HG03103 (cell line): Measurements from ENCODE around the gene TCHH.
"Not testable (repeated sequence)": the region's sequence is repeated elsewhere in the genome, so short reads cannot be mapped to it uniquely, and the experiment has no call there.

ENCODE experiments used
- ATAC-seq: cut with Tn5 transposase; IDR thresholded peaks from one replicate; pipeline ENCODE4 v1.9.1; 2021; ENCODE audit warnings: low read depth; ENCODE audit not compliant: unreplicated experiment

TCHH gene

GRCh38 chr1:152115344-152115743, at the start of gene TCHH:
Gene TCHH, minus strand, starts transcription at chr1:152115444. Its CDS starts 1,364 bp downstream, at chr1:152114080.
- no peak for ATAC-seq

GRCh38 chr1:152164517-152165136, 49.4 kb upstream of the TCHH start:
- no peak for ATAC-seq

- ATAC-seq = no peak
These were observed 47.7 kb upstream of the TCHH start for GRCh38 chr1:152162792-152163463.

- ATAC-seq = no peak
These were observed 45.3 kb upstream of the TCHH start for GRCh38 chr1:152160576-152160975.

- ATAC-seq = no peak
These were observed 43.9 kb upstream of the TCHH start, which contains the start of gene RPTN for GRCh38 chr1:152159144-152159543. Gene RPTN, minus strand, starts transcription at chr1:152159228. Its CDS starts 1,339 bp downstream, at chr1:152157889.

- no peak for ATAC-seq
These were observed 38.8 kb upstream of the TCHH start for GRCh38 chr1:152153996-152154395.

GRCh38 chr1:152151646-152152045, 36.4 kb upstream of the TCHH start:
- ATAC-seq = no peak

- ATAC-seq = no peak
These were observed 33.7 kb upstream of the TCHH start for GRCh38 chr1:152148981-152149380.

GRCh38 chr1:152148051-152148450, 32.8 kb upstream of the TCHH start:
- no peak for ATAC-seq

- no peak for ATAC-seq
These were observed 30.5 kb upstream of the TCHH start for GRCh38 chr1:152145769-152146168.

- not testable (repeated sequence) for ATAC-seq
These were observed 29.5 kb upstream of the TCHH start for GRCh38 chr1:152144674-152145183.

GRCh38 chr1:152143150-152143887, 28.1 kb upstream of the TCHH start:
- no peak for ATAC-seq

GRCh38 chr1:152141971-152142584, 26.8 kb upstream of the TCHH start:
- ATAC-seq = no peak

GRCh38 chr1:152137215-152137614, 22.0 kb upstream of the TCHH start:
- ATAC-seq = no peak

GRCh38 chr1:152130186-152130585, 14.9 kb upstream of the TCHH start:
- no peak for ATAC-seq

- no peak for ATAC-seq
These were observed 12.4 kb upstream of the TCHH start for GRCh38 chr1:152127673-152128072.

- no peak for ATAC-seq
These were observed 10.7 kb upstream of the TCHH start for GRCh38 chr1:152125834-152126443.

- no peak for ATAC-seq
These were observed 3.7 kb upstream of the TCHH start for GRCh38 chr1:152118915-152119314.

GRCh38 chr1:152112885-152113432, 2.3 kb downstream of the TCHH start:
- no peak for ATAC-seq
